NB4 (cell line): ENCODE results near the gene TOM1L2.

Experiments used
- DNase-seq: peaks from one replicate; pipeline ENCODE4 v3.0.0; 2010; ENCODE audit warnings: low read depth
- H3K4me3 ChIP-seq: one replicate; pipeline ENCODE4 v1.5.1; 2011; ENCODE audit warnings: mild to moderate bottlenecking, low read depth, low read length, moderate library complexity
- MYC ChIP-seq: IDR thresholded peaks from 2 replicates; pipeline ENCODE4 v1.6.1; 2011; ENCODE audit warnings: low read depth, low read length
- POLR2A ChIP-seq: IDR thresholded peaks from 2 replicates; pipeline ENCODE4 v1.6.1; 2011; ENCODE audit warnings: mild to moderate bottlenecking; ENCODE audit not compliant: insufficient read length; ENCODE audit errors: extremely low read depth
- TF ChIP-seq, protein P1 (sequence below): IDR thresholded peaks from one replicate; pipeline ENCODE4 v1.5.1; 2012; ENCODE audit warnings: low read depth, low read length
- TF ChIP-seq, protein P2 (sequence below): IDR thresholded peaks from 2 replicates; pipeline ENCODE4 v1.6.1; 2011; ENCODE audit warnings: low read depth, low read length

The TOM1L2 gene

DNA sequence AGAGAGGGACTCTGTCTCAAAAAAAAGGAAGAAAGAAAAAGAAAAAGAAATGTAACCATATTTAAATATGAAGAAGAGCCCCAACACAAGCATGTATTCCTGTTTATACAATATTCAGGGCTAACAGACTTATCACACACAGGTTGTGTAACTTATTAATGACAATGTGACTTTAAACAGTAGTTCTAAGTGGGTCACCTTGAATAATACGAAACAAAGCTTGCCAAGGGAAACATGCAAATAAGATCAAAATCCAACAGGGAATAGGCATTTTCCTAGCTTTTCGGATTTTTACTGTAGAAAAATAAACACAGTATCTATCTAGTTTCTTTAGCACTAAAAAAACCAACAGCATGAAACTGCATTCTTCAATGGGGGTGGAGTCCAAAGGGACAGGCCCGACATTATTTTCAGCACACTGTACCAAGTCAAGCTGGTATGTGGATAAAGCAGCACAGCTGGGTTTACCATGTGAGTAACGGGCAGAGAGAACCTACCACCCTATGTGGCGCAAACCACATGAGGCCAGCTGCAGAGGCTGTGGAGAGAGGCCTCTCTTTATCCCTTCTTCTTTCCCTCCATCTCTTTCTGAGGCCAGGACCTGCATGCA is 45.3 kb downstream of the TOM1L2 start:
- DNase-seq, result no peak
- TF ChIP-seq, protein P1, sequence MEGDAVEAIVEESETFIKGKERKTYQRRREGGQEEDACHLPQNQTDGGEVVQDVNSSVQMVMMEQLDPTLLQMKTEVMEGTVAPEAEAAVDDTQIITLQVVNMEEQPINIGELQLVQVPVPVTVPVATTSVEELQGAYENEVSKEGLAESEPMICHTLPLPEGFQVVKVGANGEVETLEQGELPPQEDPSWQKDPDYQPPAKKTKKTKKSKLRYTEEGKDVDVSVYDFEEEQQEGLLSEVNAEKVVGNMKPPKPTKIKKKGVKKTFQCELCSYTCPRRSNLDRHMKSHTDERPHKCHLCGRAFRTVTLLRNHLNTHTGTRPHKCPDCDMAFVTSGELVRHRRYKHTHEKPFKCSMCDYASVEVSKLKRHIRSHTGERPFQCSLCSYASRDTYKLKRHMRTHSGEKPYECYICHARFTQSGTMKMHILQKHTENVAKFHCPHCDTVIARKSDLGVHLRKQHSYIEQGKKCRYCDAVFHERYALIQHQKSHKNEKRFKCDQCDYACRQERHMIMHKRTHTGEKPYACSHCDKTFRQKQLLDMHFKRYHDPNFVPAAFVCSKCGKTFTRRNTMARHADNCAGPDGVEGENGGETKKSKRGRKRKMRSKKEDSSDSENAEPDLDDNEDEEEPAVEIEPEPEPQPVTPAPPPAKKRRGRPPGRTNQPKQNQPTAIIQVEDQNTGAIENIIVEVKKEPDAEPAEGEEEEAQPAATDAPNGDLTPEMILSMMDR, result no peak
- TF ChIP-seq POLR2A (no peak), MYC (no peak)
- TF ChIP-seq, protein P2, sequence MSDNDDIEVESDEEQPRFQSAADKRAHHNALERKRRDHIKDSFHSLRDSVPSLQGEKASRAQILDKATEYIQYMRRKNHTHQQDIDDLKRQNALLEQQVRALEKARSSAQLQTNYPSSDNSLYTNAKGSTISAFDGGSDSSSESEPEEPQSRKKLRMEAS, result no peak
- no peak overlapping the region for H3K4me3 ChIP-seq

DNA sequence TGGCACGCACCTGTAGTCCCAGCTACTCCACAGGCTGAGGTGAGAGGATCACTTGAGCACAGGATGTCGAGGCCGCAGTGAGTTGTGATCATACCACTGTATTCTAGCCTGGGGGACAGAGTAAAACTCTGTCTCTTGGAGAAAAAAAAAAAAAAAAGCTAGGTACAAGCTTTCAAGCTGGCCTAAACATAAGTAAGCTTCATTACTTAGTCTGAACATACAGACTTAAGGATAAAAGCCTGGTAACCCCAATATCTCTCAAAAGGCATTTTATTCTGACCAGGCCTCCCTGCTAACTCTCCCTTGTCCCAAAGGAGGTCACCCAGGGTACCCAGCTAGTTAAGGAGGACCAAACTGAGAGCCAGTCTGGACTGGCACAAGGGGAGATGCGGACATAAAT is 46.2 kb downstream of the TOM1L2 start:
- TF ChIP-seq POLR2A (no peak), MYC (no peak)
- TF ChIP-seq, protein P2, result no peak
- TF ChIP-seq, protein P1, result no peak
- no peak overlapping the region for H3K4me3 ChIP-seq
- DNase-seq, result no peak

DNA sequence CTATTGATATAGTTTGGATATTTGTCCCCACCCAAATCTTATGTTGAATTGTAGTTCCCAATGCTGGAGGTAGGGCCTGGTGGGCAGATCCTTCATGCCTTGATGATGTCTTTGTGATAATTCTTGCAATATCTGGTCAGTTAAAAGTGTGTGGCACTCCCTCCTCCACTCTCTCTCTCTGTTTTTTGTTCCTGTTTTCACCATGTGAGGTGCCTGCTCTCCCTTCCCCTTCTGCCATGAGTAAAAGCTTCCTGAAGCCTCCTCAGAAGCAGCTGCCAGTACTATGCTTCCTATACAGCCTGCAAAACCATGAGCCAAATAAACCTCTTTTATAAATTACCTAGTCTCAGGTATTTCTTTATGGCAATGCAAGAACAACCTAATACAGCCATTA is 47.3 kb downstream of the TOM1L2 start:
- TF ChIP-seq, protein P1, result no peak
- no peak for TF ChIP-seq MYC
- TF ChIP-seq, protein P2, result no peak
- no peak for TF ChIP-seq POLR2A
- no peak overlapping the region for H3K4me3 ChIP-seq
- DNase-seq, result peak; percentile 75

DNA sequence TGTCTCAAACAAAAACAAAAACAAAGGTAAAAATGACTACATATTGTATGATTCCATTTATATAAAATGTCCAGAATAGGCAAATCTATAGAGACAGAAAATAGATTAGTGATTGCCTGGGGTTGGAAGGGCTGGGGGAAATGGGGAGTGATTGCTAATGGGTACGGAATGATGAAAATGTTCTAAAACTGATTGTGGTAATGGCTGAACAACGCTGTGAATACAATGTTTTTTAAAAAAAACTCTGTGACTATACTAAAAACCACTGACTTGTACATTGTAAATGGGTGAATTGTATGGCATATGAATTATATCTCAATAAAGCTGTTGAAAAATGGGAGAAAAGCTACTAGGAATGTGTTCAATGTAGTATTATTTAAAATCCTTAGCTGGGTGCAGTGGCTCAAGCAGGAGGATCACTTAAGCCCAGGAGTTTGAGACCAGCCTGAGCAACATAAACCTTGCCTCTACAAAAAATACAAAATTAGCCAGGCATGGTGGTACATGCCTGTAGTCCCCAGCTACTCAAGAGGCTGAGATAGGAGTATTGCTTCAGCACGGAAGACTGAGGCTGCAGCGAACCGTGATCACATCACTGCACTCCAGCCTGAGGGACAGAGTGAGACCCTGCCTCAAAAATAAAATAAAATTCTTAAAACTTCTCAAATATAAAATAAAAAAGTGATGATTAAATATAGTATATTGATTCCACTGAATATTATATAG is 47.9 kb downstream of the TOM1L2 start:
- TF ChIP-seq, protein P2, result no peak
- no peak for TF ChIP-seq POLR2A
- no peak for DNase-seq
- H3K4me3 ChIP-seq, result no peak overlapping the region

DNA sequence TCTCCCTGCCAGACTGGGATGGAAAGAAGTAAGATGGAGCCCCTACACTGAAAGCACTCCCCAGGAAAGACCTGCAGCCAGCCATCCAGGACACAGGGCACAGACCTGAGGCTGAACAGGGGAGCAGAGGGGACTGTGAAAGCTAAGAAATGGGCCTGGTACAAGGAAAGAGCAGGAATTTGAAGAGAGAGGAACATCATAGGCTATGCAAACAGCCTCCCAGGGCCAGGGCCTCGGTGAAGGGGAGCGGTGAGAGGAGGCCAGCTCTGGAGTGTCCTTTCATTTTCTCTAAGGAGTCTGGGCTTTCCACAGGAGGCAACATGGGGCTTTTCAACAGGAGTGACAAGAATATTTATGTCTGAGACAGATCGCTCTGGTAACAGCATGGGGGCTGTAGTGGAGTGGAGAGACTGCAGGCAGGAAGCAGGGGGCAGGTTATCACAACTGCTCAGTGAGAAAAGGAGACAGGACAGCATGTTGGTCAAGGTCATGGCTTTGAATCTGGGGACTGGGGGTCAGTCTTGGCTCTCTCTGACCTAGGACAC is 50.1 kb downstream of the TOM1L2 start:
- DNase-seq, result no peak
- H3K4me3 ChIP-seq, result no peak overlapping the region
- TF ChIP-seq, protein P2, result no peak
- TF ChIP-seq POLR2A, result no peak
- TF ChIP-seq, protein P1, result no peak
- TF ChIP-seq MYC, result no peak
